ENCODE data around the gene TMEM59L. TPM values are rescaled to one million over a fixed set of nuclear protein-coding genes. Genes with fewer than 3 reads are reported as not detected.

Gene TMEM59L
- total RNA-seq, 1 donor from 2014 or later: 34.2 TPM

DNA sequence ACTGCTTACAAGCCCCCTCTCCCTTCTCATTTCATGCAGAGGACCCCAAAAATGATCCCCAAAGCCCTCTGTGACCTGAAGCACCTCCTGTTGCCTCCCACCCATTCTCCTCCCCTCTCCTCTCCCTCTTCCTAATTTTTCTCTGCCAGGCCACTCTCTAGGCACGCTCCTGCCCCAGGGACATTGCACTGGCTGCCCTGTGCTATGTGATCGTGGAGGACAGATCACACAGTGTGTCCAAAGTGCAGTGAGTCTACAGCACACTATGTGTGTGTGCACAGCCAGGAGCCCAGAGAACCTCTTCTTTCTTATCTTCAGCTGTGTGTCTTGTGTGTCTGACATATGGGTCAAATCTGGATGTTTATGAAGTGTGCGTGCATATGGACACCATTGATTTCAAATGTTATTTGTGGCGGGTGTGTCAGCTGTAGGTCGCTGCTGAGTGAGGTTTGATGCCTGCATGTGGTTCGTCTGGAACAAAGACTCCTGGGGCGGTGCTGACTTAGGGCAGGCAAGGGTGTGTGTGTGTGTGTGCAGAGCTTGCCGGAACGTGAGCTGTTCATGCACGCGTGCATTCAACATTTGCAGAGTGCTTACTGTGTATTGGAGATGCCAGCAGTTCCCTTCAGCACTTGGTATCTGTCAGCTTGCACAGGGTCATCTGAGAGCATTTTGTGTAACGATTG is 22.1 kb downstream of the TMEM59L start:
- DNase-seq (ENCODE audit: low spot score in 2 of 2) (no peak), FAIRE-seq (no peak)

DNA sequence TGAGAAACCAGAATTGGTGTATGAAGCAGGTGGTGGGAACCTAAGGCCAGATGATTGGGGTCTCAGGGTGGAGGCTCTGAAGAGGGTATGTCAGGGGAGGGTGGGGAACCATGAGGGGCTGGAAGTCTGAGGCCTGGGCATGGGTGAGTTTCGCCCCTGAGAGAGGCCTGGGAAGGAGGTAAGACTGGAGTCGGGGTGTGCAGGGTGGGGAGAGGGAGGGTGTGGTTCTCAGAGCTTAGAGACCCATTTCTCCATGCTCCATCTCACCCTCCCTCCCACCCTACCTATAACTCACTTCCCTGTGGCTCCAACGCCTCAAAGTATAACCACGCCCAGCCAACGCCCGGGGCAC is 23.1 kb downstream of the TMEM59L start:
- FAIRE-seq (no peak), DNase-seq (ENCODE audit: low spot score in 2 of 2) (no peak)

DNA sequence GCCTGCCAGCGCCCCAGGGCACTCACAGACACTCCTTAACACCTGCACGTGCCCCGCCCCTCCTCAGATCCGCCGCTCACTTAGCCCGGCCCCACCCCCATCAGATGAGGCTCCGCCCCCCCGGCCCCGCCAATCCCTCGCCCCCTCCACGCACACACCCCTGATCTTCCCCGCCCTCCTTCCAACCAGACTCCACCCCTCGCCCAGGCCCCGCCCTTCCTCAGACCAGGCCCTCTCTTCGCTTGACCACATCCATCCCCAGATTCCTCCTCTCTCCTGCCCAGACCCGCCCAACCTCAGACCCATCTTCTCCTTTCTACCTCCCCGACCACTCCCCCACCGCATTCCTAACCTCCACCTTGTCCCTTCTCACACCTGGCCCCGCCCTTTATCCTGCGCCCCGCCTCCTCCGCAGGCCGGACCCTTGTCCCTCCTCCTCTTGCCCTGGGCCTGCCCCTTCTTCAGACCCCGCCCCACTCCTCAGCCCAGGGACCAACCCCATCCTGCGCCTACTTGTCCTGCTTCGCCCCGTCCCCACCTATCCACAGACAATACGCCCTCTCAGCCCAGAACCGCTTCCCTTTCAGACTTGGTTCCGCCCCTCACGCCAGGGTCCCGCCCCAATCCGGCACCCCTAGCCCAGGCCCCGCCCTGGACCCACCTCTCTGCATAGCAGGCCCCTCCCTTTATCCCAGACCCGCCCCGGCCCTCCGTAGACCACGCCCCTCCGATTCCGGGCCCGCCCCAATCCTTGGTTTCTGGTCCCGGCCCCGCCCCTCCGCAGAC is 23.7 kb downstream of the TMEM59L start:
- FAIRE-seq (no peak), DNase-seq (ENCODE audit: low spot score in 2 of 2) (peak; percentile 97 to 99)

DNA sequence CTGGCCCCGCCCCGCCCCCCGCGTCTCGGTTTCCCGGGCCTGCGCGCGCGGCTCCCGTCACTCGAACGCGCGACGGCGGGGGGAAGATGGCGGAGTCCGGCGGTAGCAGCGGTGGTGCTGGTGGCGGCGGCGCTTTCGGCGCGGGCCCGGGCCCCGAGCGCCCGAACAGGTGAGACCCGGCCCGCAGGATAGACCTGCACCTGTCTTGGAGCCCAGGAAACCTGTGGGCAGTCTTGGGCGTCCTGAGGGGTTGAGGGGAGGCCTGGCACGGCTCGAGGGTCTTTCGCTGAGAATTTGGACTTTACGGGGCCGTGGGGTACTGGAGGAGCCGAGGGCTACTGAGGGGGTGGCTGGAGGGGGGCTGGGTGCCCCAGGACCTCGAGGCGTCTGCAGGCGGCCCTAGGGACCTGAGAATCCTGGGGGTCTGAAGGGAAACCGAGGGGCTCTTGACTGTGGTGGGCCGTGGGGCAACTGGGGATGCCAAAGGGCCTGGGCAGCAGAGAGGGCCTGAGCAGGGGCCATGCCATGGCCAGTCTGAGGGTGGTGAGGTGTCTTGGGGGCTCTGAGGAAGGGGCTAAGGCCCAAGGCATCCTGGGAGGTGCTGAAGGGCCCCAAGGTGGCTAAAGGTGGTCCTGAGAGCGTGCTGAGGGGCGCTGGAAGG is 24.4 kb downstream of the TMEM59L start, which contains the start of gene KLHL26:
TSS of gene KLHL26 (plus strand) at position 60 of the 661 bp plus-strand sequence. CDS start at position 87, 27 bp downstream.
- no peak for DNase-seq (ENCODE audit: low spot score in 2 of 2)
- FAIRE-seq: no peak

DNA sequence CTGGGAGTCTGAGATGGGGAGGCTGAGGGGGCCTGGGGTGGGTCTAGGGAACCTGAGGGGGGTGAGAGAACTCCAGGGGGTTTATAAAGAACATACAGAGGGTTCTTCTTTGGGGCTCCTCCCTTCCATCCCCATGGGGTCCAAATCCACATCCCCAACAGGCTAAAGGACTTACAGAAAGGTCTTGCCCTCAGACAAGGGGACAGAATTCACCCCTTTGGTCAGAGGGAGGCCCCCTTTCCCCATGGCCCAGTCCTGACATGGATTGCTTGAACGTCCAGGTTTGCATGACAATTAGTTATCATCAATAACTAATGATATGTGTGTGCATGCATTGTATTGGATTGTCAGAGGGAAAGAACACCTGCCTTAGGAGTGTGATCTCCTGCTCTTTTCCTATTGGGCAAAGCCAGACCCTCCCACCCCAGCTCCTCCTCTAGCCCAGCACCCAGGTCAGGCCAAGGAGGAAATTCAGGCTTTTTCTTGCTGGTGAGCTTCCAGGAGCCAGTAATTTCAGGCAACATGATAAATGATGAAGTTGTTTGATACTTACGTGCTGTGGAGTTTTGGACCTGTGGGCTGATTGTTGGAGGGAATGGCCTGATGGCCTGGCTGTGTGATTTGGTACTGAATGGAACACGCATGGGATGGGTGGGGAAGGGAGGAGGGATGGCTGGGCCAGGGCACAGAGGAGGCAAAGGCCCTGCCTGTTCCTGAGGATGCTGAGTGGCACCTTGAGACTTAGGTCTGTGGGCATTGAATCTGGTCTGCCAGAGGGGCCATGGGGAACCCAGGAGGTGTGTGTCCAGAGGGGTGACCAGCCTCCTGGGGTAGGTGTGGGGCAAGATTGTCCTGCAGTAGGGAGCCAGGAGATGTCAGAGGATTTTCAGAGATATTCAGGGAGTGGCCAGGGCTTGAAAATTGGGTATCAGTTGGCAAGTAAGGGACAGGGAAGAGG is 25.3 kb downstream of the TMEM59L start:
- DNase-seq (ENCODE audit: low spot score in 2 of 2): no peak
- FAIRE-seq: no peak

DNA sequence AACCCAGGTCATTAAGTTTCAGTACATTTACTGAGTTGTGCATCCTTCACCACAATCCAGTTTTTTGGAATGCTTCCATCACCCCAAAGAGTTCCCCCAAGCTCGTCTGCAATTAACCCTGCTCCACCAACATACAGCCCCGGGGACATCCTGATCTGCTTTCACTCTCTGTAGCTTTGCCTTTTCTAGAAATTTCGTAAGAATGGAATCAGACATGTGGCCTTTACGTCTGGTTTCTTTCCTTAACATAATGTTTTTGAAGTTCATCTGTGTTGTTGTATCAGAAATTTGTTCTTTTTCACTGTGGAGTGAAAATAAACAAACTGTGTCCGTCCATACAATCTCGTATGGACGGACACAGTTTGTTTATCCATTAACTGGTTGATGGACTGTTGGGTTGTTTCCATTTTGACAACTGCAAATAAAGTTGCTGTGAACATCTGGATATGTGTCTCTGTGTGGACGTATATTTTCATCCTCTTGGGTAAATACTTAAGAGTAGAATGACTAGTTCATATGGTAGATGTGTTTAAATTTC is 27.1 kb downstream of the TMEM59L start:
- FAIRE-seq (no peak), DNase-seq (ENCODE audit: low spot score in 2 of 2) (no peak)

DNA sequence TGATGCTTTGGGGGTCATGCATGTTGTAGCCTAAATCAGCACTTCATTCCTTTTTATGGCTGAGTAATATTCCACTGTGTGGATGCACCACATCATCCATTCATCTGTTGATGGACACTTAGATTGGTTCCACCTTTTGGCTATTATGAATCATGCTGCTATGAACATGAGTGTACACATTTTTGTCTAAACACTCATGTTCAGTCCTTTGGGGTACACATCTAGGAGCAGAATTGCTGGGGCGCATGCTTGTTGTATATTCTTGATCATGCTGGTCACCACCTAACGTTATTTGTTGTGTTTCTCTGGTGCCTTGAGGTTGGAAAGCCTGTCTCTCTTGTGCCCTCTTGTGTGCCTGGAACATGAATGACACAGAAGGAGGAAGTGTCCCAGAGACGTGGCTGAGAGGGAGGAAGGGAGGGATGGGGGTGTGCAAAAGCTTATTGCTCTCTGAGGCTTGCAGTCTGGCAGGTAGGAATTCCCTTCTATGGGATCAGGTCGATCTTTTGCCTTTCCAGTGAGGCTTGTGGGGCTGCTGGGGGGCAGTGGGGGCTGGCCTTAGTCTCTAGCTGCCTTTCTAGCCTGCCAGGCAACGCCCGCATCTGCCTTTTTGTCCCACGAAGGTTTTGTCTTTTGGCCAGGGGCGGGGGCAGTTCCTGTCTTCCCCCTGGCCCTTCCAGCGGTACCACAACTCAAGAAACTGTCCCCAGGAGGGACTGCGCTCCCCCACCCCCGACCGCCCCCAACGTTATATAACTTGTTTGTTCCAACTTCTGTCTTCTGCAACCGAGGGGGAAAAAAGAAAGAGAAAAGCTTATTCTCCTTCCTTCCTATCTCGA is 31.7 kb downstream of the TMEM59L start:
- no peak for DNase-seq (ENCODE audit: low spot score in 2 of 2)
- FAIRE-seq: no peak

DNA sequence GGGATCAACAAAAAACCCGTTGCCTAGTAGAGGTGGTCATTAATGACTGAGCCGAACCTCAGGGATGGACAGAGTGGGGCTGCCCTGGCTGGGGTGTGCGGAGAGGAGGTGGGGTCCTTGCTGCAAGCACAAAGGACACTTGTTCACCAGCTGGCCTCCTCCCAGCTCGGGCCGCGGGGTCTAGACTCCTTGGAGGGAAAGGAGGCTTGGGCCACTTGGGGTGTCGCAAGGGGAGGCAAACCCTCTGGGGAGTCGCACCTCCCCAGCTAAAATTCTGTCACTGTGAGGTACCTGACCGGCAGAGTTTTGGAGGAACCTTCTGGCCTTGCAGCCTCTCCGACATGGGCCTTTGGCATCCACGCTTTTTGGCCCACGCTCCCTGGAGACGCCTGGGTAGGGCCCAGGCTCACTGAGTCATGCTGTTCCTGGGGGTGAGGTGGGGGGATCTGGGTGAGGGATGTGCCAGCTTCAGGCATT is 32.4 kb downstream of the TMEM59L start:
- no peak for FAIRE-seq

DNA sequence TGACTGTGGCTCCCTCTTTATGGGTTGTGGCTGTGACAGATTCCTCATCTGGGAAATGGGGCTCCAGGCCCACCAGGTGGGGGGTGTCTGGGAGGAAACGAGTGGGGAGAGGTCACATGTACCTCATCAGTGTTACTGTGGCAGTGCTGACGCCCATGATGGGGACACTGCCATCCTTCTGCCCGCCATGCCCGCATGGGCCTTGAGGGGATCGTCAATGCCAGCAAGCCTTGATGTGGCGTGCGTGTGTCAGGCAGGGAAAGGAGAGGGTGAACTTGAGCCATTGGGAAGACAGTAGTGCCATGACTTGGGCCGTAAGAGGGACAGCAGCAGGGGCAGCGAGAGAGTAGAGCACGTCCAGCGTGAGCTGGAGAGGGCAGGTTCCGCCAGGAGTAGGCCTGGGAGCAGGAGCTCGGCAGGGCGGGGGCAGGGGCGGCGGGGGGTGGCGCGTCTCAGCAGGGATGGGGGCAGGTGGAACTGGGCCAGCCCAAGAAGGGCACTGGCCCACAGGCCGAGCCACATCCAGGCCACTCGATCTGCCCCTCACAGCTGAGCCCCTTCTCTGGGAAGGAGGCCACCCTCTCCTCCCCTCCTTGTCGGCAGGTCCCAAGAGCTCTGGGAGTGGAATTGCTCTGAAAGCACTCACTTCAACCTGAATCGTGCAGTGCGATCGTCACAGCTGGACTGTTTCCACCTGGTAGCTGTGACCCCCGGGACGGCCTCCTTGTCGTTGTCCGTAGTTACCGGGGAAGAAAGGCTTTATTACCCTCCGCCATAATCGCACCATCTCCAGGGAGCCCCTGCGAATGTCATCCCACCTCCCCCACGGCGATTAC is 34.1 kb downstream of the TMEM59L start:
- FAIRE-seq: no peak
- no peak for DNase-seq (ENCODE audit: low spot score in 2 of 2)

More for the DNA sequence above, 32.4 kb downstream of the TMEM59L start:
- peak in 1 of 2 donors; percentile 62 for DNase-seq (ENCODE audit: low spot score in 2 of 2)

DNA sequence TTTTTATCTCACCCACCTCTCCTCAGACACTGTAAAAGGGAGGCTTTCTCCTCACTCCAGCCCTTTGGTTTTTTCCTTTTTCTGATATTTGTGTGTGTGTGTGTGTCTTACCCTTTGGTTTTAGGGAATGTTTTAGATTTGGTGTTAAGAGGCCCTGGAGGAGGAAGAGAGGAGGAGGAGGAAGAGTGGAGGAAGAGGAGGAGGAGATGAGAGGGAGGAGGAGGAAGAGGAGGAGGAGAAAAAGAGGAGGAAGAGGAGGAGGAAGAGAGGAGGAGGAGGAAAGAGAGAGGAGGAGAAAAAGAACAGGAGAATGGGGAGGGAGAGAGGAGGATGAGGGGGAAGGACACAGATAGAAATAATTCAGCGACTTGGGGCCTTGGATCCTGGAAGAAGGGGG is 34.7 kb downstream of the TMEM59L start:
- FAIRE-seq (no peak), DNase-seq (ENCODE audit: low spot score in 2 of 2) (no peak)

DNA sequence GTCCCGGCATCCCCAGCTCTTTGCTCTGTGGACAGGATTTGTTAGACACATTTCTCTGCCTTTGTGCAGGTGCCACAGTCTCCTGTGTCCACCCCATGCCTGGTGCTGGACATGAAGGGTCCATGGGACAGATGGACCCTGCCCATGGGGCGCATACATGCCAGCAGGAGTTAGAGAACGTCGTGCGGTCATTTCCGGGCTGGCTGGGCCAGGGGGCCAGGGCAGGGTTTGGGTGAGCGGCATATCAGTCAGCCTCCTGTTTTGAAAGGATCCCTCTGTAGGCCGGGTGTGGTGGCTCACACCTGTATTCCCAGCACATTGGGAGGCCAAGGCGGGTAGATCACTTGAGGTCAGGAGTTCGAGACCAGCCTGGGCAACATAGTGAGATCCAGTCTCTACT is 35.1 kb downstream of the TMEM59L start:
- FAIRE-seq (no peak), DNase-seq (ENCODE audit: low spot score in 2 of 2) (no peak)

DNA sequence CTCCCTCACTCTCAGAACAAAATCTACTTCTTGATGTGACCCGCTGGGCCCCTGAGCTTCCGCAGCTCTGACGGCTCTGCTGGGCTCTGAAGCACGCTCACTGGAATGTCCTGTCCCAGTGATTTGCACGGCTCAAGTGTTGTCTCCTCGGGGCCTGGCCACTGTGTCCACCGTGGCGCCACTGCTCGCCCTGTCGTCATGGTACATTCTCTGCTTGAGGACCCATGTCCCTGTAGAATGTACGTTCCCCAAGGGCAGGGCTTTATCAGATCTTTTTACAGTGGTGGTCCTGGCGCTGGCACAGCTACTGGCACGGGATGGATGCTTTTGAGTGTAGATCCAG is 36.3 kb downstream of the TMEM59L start:
- DNase-seq (ENCODE audit: low spot score in 2 of 2) (no peak), FAIRE-seq (no peak)

DNA sequence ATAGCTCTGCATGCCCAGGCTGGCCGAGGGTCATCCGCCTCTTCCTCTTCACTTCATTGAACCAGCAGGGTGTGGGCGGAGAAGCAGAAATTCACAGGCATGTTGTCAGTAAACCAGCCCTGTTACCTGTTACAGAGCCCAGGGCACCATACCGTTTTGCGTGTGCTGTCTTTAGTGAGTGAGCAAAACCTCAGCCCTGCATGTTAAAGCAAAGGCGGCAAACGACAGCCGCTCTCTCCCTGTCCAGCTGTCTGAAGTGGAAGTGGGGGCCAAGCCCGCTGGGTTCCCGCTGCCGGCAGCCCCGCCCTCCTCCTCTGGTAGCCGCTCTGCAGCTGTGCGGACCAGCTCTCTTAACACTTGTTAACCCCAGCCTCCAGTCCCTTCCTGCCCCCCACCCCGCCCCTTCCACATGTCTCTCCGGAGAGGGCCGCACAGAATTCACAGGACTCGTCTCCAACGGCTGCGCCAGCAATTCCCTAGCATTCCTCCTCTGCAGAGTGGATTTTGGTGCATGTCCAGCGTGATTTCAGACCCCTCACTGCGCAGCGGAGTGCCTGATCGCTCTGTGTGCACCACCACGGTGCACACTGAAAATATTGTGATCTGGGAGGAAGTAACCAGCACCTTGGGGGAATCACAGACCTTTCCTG is 36.8 kb downstream of the TMEM59L start:
- DNase-seq (ENCODE audit: low spot score in 2 of 2): peak in 1 of 2 donors; percentile 64

DNA sequence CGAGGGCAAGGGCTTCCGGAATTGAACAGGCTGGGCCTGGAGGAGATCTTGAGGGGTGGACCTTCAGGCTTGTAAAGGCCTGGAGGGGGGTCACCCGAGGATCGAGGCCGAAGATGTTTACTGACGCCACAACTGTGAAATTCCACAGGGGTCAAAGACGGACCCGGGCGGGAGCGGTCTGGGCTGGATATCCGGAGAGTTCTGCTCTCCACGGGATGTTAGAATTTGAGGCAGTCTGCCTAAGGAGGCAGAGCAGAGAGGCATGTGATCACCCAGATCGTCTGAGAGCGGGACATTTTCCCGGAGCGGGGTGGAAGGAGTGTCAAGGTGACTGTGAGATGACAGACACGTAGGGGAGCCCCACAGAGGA is 37.3 kb downstream of the TMEM59L start:
- FAIRE-seq: no peak
- no peak for DNase-seq (ENCODE audit: low spot score in 2 of 2)

More for the DNA sequence above, 36.8 kb downstream of the TMEM59L start:
- FAIRE-seq: no peak

DNA sequence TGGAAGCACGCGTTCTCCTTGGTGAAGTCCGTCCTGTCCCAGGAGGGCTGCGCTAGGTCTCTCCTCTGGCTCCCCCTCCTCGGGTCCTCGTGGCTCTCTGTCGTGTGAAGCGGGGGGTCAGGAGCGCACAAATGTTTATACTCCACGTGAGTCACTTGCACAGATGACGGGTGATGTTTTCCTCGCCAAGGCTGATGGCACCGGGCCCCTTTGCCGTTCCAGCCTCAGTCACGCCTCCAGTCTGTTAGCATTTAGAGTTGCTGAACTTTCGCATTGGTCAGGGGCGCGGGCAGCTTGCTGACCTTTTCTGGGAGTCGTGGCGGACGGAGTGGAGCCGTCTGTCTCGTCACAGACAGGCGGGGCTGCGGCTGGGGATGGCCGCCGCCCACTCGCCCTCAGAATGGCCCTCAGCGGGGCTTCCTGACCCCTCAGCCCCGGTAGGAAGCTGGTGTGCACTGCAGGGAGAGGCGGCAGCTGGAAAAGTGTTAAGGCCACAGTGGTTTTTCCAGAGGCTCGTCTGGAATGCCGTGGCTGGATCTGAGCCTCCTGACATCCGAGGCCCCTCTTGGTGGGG is 37.9 kb downstream of the TMEM59L start:
- no peak for DNase-seq (ENCODE audit: low spot score in 2 of 2)
- FAIRE-seq: no peak

DNA sequence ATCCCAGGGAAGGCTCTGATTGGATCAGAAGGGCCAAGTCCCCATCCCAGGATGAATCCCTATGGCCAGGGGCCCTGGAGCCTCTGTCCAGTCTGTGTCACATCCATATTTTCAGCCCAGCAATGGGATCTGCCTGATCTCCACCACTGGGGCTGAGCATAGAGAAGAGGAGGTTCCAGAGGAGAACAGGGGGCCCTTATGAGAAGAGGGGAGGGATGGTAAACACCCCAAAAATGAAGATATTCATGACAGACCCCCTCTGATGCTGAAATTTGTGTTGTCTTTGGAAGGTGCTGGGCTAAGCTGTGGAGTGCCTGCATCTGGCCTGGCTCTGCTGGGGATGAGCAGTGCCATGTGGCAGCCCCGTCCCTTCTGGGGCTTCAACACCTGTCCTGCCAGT is 38.6 kb downstream of the TMEM59L start:
- FAIRE-seq: no peak
- no peak for DNase-seq (ENCODE audit: low spot score in 2 of 2)

DNA sequence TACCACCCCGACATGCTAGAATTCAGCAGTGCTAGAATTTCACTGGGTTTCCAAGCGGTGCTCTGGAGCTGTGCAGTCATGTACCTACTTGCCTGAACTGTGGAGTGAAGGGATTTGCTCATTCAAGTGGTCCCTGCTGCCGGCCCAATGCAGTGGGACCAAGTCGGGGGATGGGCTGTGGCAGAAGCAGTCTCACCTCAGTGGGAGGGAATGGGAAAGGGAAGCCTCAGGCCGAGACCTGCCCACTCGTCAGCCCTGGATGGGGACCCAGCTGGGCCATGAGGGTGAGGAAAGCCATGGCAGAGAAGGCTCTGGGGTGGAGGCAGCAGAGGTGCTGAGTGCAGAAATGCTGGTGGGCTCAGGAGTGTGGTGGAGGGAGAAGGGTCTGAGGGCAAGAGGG is 39.1 kb downstream of the TMEM59L start:
- FAIRE-seq (no peak), DNase-seq (ENCODE audit: low spot score in 2 of 2) (no peak)

Data from frontal cortex (tissue), 4 donors.